HEK293 (cell line): ENCODE results near the gene DCUN1D3.

Experiments used
- CTCF ChIA-PET: fragments of 350-600 bp; formaldehyde crosslinking; extraction: SDS; loops from one replicate; lab custom pipeline; 2021; ENCODE audit warnings: antibody characterized with exemption; lab: Yijun Ruan, JAX
- POLR2A ChIA-PET: fragments of 300-600 bp; formaldehyde crosslinking; extraction: SDS; loops from one replicate; lab custom pipeline; 2020; ENCODE audit warnings: antibody characterized with exemption, inconsistent platforms; lab: Yijun Ruan, JAX
- H3K27ac ChIP-seq: fragments of 200-500 bp; sonication (Bioruptor generic); 2 replicates; pipeline ENCODE4 v1.5.1; 2014; ENCODE audit warnings: low read depth, low read length, control low read depth, inconsistent platforms; ENCODE audit errors: extremely low read depth
- H3K36me3 ChIP-seq, 2 experiments: fragments of 200-500 bp in 1 of 2; sonication (Bioruptor generic) in 1 of 2; 1 replicate in 1 of 2; 2 replicates in 1 of 2; pipeline ENCODE4 v1.5.1; 2014 to 2017; ENCODE audit warnings: inconsistent platforms in 2 of 2, low read length in 2 of 2; ENCODE audit not compliant: control insufficient read depth in 2 of 2, insufficient read depth in 1 of 2
- H3K4me1 ChIP-seq: fragments of 200-500 bp; sonication (Bioruptor generic); 2 replicates; pipeline ENCODE4 v1.5.1; 2014; ENCODE audit warnings: mild to moderate bottlenecking, low read length, inconsistent platforms; ENCODE audit not compliant: control insufficient read depth, insufficient read depth
- H3K4me3 ChIP-seq: 2 replicates; pipeline ENCODE4 v1.5.1; 2011; ENCODE audit warnings: low read depth, mild to moderate bottlenecking, control low read depth, low read length, moderate library complexity
- H3K9me3 ChIP-seq: fragments of 200-500 bp; sonication (Bioruptor generic); 2 replicates; pipeline ENCODE4 v1.5.1; 2014; ENCODE audit warnings: low read depth, low read length, inconsistent platforms; ENCODE audit not compliant: control insufficient read depth, insufficient read depth
- BCL11B ChIP-seq: fragments of 450-650 bp; formaldehyde crosslinking; IDR thresholded peaks from 2 replicates; pipeline ENCODE4 v1.5.1; 2016; ENCODE audit warnings: low read depth, missing biosample characterization, missing genetic modification characterization
- GFI1B ChIP-seq: fragments of 450-650 bp; formaldehyde crosslinking; IDR thresholded peaks from 2 replicates; pipeline ENCODE4 v1.5.1; 2016; ENCODE audit warnings: missing biosample characterization, missing genetic modification characterization
- KLF17 ChIP-seq: fragments of 450-650 bp; formaldehyde crosslinking; IDR thresholded peaks from 2 replicates; pipeline ENCODE4 v1.5.1; 2016; ENCODE audit warnings: missing biosample characterization, missing genetic modification characterization
- MEIS1 ChIP-seq: sonication (generic); formaldehyde crosslinking; IDR thresholded peaks from 2 replicates; pipeline ENCODE4 v1.8.1; 2022; ENCODE audit warnings: missing genetic modification reagents, mild to moderate bottlenecking, borderline replicate concordance
- PRDM6 ChIP-seq: fragments of 450-650 bp; formaldehyde crosslinking; IDR thresholded peaks from 2 replicates; pipeline ENCODE4 v1.5.1; 2017; ENCODE audit warnings: missing biosample characterization, missing genetic modification characterization
- SALL2 ChIP-seq: fragments of 450-650 bp; formaldehyde crosslinking; IDR thresholded peaks from 2 replicates; pipeline ENCODE4 v1.5.0; 2017; ENCODE audit warnings: missing biosample characterization, mild to moderate bottlenecking, missing genetic modification characterization, borderline replicate concordance
- SP2 ChIP-seq: fragments of 450-650 bp; formaldehyde crosslinking; IDR thresholded peaks from 2 replicates; pipeline ENCODE4 v1.5.1; 2016; ENCODE audit warnings: missing biosample characterization, missing genetic modification characterization
- TSHZ1 ChIP-seq: fragments of 450-650 bp; formaldehyde crosslinking; IDR thresholded peaks from 2 replicates; pipeline ENCODE4 v1.5.1; 2016; ENCODE audit warnings: missing biosample characterization, missing genetic modification characterization, borderline replicate concordance
- ZBTB48 ChIP-seq: fragments of 450-650 bp; formaldehyde crosslinking; IDR thresholded peaks from 2 replicates; pipeline ENCODE4 v1.5.1; 2016; ENCODE audit warnings: missing biosample characterization, missing genetic modification characterization
- ZBTB8A ChIP-seq: fragments of 450-650 bp; formaldehyde crosslinking; IDR thresholded peaks from 2 replicates; pipeline ENCODE4 v1.5.1; 2016; ENCODE audit warnings: missing biosample characterization, missing genetic modification characterization
- ZNF114 ChIP-seq: fragments of 450-650 bp; formaldehyde crosslinking; IDR thresholded peaks from 2 replicates; pipeline ENCODE4 v1.5.0; 2017; ENCODE audit warnings: missing biosample characterization, missing genetic modification characterization
- ZNF211 ChIP-seq: fragments of 450-650 bp; formaldehyde crosslinking; IDR thresholded peaks from 2 replicates; pipeline ENCODE4 v1.5.1; 2016; ENCODE audit warnings: low read depth, missing biosample characterization, missing genetic modification characterization
- ZNF214 ChIP-seq: fragments of 450-650 bp; formaldehyde crosslinking; IDR thresholded peaks from 2 replicates; pipeline ENCODE4 v1.5.1; 2017; ENCODE audit warnings: missing biosample characterization, mild to moderate bottlenecking, missing genetic modification characterization, borderline replicate concordance
- ZNF23 ChIP-seq: fragments of 450-650 bp; formaldehyde crosslinking; IDR thresholded peaks from 2 replicates; pipeline ENCODE4 v1.5.1; 2016; ENCODE audit warnings: missing biosample characterization, missing genetic modification characterization, borderline replicate concordance
- ZNF416 ChIP-seq: fragments of 450-650 bp; formaldehyde crosslinking; IDR thresholded peaks from 2 replicates; pipeline ENCODE4 v1.5.1; 2016; ENCODE audit warnings: missing biosample characterization, missing genetic modification characterization
- ZNF473 ChIP-seq: fragments of 450-650 bp; formaldehyde crosslinking; IDR thresholded peaks from 2 replicates; pipeline ENCODE4 v1.5.1; 2017; ENCODE audit warnings: missing biosample characterization, missing genetic modification characterization
- ZNF48 ChIP-seq: fragments of 450-650 bp; formaldehyde crosslinking; IDR thresholded peaks from 2 replicates; pipeline ENCODE4 v1.5.1; 2016; ENCODE audit warnings: missing biosample characterization, missing genetic modification characterization
- ZNF530 ChIP-seq: fragments of 450-650 bp; formaldehyde crosslinking; IDR thresholded peaks from 2 replicates; pipeline ENCODE4 v1.5.1; 2016; ENCODE audit warnings: low read depth, missing biosample characterization, missing genetic modification characterization
- ZNF621 ChIP-seq: fragments of 450-650 bp; formaldehyde crosslinking; IDR thresholded peaks from 2 replicates; pipeline ENCODE4 v1.5.1; 2017; ENCODE audit warnings: missing biosample characterization, missing genetic modification characterization
- ZNF629 ChIP-seq: fragments of 450-650 bp; formaldehyde crosslinking; IDR thresholded peaks from 2 replicates; pipeline ENCODE4 v1.5.1; 2017; ENCODE audit warnings: missing biosample characterization, missing genetic modification characterization
- ZNF670 ChIP-seq: fragments of 450-650 bp; formaldehyde crosslinking; IDR thresholded peaks from 2 replicates; pipeline ENCODE4 v1.5.1; 2016; ENCODE audit warnings: missing biosample characterization, missing genetic modification characterization, low read depth
- ZNF677 ChIP-seq: fragments of 450-650 bp; IDR thresholded peaks from 2 replicates; pipeline ENCODE4 v1.5.0; 2018; ENCODE audit warnings: missing biosample characterization, mild to moderate bottlenecking, missing genetic modification characterization, moderate library complexity
- ZNF843 ChIP-seq: fragments of 450-650 bp; formaldehyde crosslinking; IDR thresholded peaks from 2 replicates; pipeline ENCODE4 v1.5.1; 2016; ENCODE audit warnings: missing biosample characterization, missing genetic modification characterization
- TF ChIP-seq, protein P1 (sequence below): fragments of 450-650 bp; formaldehyde crosslinking; IDR thresholded peaks from 2 replicates; pipeline ENCODE4 v1.5.0; 2017; ENCODE audit warnings: missing biosample characterization, missing genetic modification characterization, borderline replicate concordance

DCUN1D3 gene

GRCh38 chr16:20938426-20938825 is 38.3 kb upstream of the DCUN1D3 start:
- ChIA-PET CTCF (interaction anchor here (0.6 kb wide), 3 partner anchors 124 to 208 kb away, joined by 3 to 5 read pairs (median 4); no protein-coding TSS in a partner anchor), POLR2A (interaction anchor here (0.6 kb wide), 1 partner anchor 20 kb away, joined by 3 read pairs; no protein-coding TSS in a partner anchor)
- no peak for TF ChIP-seq ZBTB48 (tag by site-specific recombination)
- no peak for TF ChIP-seq ZNF211 (tag by site-specific recombination)
- TF ChIP-seq ZNF621 (tag by site-specific recombination), result no peak
- TF ChIP-seq, all 188 proteins: peak for 0
- no peak overlapping the region for H3K27ac ChIP-seq
- H3K4me1 ChIP-seq, result no peaks in the 10 kb centered on the region
- no peaks in the 10 kb centered on the region for H3K9me3 ChIP-seq
- H3K36me3 ChIP-seq, result no peaks in the 10 kb centered on the region
- H3K4me3 ChIP-seq, result no peak overlapping the region

- H3K36me3 ChIP-seq, result no peaks in the 10 kb centered on the region
- no peak overlapping the region for H3K27ac ChIP-seq
- POLR2A ChIA-PET, result interaction anchor here (0.6 kb wide), 1 partner anchor 19 kb away, joined by 3 read pairs; no protein-coding TSS in a partner anchor
- H3K4me1 ChIP-seq, result no peaks in the 10 kb centered on the region
- CTCF ChIA-PET, result interaction anchor here (0.6 kb wide), 1 partner anchor 124 kb away, joined by 5 read pairs; no protein-coding TSS in a partner anchor
- H3K4me3 ChIP-seq, result no peak overlapping the region
- no peak for TF ChIP-seq KLF17 (tag by site-specific recombination)
- TF ChIP-seq BCL11B (tag by site-specific recombination), result no peak
- no peak for TF ChIP-seq TSHZ1 (tag by site-specific recombination)
- no peak for TF ChIP-seq ZNF214 (tag by site-specific recombination)
- no peak for TF ChIP-seq ZNF23 (tag by site-specific recombination)
- TF ChIP-seq ZNF670 (tag by site-specific recombination), result no peak
- no peak for TF ChIP-seq ZNF473
- TF ChIP-seq MEIS1 (CRISPR knock-in tag), result no peak
- no peak for TF ChIP-seq SP2
- TF ChIP-seq ZNF677 (tag by site-specific recombination), result no peak
- H3K9me3 ChIP-seq, result no peaks in the 10 kb centered on the region
Observed at GRCh38 chr16:20937736-20938135, 37.6 kb upstream of the DCUN1D3 start.

DNA sequence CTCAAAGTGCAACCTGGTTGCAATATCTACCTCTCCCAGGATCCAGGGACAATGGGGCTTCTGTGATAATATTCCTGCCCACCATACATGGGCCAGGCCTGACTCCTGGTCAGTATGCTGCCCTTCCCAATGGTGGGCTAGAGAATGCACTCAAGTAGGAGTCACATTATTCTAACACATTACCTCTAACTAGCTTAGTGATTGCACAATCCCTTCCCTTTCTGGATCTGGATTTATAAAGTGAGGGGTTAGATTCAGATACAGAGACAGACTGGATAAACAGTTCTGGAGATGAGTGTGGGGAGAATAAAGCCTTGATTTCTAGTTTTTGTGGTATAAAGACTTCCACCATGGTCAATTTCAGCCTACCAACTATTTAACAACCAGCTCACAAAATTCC is 33.4 kb upstream of the DCUN1D3 start:
- POLR2A ChIA-PET, result no interaction called here
- CTCF ChIA-PET, result interaction anchor here (0.5 kb wide), 1 partner anchor 79 kb away, joined by 3 read pairs; no protein-coding TSS in a partner anchor
- TF ChIP-seq ZNF530 (tag by site-specific recombination), result no peak
- TF ChIP-seq ZNF416 (tag by site-specific recombination), result no peak
- TF ChIP-seq SALL2 (tag by site-specific recombination), result no peak
- TF ChIP-seq ZBTB8A (tag by site-specific recombination), result no peak
- TF ChIP-seq ZNF48 (tag by site-specific recombination), result no peak
- TF ChIP-seq ZNF843 (tag by site-specific recombination), result no peak
- TF ChIP-seq PRDM6, result no peak
- TF ChIP-seq GFI1B (tag by site-specific recombination), result no peak
- TF ChIP-seq, protein P1, sequence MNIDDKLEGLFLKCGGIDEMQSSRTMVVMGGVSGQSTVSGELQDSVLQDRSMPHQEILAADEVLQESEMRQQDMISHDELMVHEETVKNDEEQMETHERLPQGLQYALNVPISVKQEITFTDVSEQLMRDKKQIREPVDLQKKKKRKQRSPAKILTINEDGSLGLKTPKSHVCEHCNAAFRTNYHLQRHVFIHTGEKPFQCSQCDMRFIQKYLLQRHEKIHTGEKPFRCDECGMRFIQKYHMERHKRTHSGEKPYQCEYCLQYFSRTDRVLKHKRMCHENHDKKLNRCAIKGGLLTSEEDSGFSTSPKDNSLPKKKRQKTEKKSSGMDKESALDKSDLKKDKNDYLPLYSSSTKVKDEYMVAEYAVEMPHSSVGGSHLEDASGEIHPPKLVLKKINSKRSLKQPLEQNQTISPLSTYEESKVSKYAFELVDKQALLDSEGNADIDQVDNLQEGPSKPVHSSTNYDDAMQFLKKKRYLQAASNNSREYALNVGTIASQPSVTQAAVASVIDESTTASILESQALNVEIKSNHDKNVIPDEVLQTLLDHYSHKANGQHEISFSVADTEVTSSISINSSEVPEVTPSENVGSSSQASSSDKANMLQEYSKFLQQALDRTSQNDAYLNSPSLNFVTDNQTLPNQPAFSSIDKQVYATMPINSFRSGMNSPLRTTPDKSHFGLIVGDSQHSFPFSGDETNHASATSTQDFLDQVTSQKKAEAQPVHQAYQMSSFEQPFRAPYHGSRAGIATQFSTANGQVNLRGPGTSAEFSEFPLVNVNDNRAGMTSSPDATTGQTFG (tag by site-specific recombination), result no peak
- TF ChIP-seq ZNF114 (tag by site-specific recombination), result no peak
- no peak for TF ChIP-seq ZNF629 (tag by site-specific recombination)
- no peak for TF ChIP-seq SP2

More for the DNA sequence above, 33.4 kb upstream of the DCUN1D3 start:
- no peaks in the 10 kb centered on the region for H3K4me1 ChIP-seq
- H3K4me3 ChIP-seq, result no peak overlapping the region
- no peaks in the 10 kb centered on the region for H3K36me3 ChIP-seq
- H3K9me3 ChIP-seq, result no peaks in the 10 kb centered on the region
- no peak overlapping the region for H3K27ac ChIP-seq
